HG02870 (cell line): ENCODE results near the gene UBAC2.

Experiments used
- ATAC-seq: cut with Tn5 transposase; IDR thresholded peaks from one replicate; pipeline ENCODE4 v1.9.1; 2021; ENCODE audit warnings: mild to moderate bottlenecking, moderate library complexity; ENCODE audit not compliant: unreplicated experiment

UBAC2 gene

DNA sequence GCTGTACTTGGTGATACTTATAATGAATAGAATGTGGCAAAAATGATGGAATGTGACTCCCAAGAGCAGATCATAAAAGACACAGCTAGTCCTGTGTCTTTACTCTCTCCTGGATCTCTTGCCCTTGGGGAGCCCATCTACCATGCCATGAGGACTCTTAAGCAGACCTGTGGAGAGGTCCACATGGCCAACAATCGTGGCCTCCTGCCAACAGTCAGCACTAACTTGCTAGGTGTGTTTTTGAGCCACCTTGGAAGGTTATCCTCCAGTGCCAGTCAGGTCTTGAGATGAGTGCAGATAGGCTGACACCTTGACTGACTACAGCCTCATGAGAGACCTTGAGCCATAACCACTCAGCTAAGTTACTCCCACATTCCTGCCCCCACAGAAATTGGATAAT is 128.8 kb downstream of the UBAC2 start:
- ATAC-seq = no peak

DNA sequence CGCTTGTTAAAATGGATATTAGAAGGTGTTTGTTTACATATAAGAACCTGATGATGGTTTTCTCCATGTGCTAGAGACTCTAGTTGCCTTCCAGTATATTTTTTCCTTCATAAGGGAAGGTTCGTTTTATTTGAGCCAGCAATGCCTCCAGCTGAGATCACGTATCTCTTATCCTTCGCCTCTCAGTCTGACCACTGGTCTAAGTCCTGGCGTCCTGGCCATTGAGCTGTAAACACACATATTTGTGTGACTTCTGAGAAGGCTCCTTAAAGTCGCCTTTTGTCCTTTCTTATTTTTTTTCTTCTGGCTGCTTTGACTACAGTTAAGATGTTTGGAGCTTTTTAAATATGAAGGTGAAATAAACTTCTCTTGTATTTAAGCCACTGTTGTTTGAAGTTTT is 130.3 kb downstream of the UBAC2 start:
- no peak for ATAC-seq

DNA sequence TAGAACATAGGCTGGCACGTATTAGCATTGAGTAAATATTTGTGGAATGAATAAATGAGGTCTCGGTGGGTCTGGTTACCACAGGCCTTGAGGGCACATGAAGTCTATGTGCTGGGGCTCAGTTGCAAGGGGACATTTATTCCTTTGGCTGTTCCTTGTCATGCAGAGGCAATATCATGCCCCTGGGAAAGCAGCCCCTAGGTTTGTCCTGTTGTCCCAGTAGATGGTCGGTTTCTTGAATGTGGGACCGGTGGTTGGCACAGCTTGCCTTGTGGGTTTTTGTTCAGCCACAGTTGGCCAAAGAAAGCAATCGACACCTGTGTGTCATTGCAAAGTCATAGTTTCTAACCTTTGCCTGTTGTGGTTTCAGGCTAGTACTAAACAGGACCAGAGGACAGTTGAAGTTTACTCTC is 131.2 kb downstream of the UBAC2 start:
- ATAC-seq = peak; percentile 89

DNA sequence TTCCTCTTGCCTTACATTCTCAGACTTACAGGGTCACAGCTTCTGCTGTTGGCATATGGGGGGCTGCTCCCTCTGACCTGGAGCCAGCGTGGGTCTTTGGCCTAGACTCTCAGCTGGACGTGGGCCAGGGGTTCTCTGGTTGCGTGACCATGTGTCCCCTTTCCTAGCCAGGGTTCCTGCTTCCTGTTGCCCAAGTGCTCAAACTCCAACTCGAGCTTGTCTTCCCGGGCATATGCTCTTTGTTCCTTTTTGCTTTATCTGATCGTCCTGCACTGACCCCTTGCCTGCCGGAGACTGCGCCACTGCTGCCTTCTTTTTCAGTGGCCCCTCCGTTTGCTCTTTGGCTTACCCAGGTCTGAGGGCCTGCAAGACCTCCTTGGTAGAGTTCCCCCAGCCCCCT is 131.8 kb downstream of the UBAC2 start:
- ATAC-seq = no peak

DNA sequence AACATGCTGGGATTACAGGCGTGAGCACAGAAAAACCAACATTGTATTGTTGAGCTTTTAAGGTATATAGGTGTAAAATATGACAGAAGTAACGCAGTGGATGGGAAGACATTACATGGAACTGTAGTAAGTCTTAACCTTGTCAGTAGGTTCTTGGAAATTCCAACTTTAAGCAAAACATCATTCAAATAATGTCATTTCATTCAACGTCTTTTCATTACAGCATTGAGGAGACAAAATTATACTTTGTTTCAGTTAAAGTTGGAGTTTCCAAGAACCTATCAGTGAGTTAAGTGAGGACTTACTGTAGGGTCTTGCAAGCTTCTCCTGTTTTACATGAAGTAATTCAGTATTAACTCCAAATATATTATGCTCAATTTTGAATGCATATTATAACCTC is 133.6 kb downstream of the UBAC2 start:
- no peak for ATAC-seq

DNA sequence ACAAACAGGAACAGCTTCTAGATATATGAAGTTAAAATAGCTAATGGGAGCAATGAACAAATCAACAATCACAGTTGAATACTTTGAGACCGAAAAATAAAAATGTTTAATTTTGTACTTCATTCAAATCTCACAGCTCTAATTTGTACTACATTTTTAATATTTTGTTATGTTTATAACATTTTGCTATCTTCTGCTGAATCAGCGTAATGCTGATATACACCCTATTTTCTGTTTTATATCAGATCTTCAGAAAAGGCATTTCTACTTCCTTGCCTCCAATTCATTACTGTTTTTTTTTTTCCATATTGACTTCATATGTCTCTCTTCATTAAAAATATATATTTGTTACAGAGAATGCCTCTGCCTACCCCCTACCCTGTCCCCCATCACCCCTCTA is 134.4 kb downstream of the UBAC2 start:
- no peak for ATAC-seq

DNA sequence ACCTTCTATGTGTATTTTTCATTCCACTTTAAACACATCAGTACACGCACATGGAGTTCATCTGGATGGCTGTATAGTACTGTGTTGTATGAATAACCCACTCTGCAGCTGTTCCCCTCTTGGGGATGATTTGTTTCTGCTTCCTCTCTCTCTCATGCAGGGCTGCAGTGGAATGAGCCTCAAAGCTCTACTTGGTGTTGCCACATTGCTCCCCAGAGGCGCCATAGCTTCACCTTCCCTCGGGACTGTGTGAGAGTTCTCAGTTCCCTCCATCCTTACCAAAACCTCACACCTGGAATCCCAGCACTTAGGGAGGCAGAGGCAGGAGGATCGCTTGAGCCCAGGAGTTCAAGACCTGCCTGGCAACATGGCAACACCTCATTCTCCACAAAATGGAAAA is 134.9 kb downstream of the UBAC2 start:
- no peak for ATAC-seq

DNA sequence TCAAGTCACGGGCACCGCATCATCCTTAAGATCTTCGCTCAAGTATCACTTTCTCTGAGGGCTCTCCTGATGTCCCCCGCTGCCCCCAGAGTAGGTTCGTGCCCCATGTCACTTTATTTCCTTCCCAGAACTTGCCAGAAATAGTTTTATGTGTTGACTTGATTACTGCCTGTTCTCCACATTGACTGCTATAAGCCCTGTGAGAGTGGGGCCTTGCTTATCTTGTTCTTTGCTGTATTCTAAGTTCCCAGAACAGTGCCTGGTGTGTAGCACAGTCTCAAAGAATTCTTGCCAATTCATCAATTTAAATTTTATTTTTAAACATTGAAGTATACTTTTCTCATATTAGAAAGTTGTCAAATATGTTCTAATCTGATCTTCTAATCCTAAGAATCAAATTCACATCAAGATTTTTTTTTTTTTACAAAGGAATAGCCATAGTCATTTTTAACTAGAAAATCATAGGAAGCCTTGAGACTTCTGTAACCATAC is 138.6 kb downstream of the UBAC2 start:
- ATAC-seq = no peak

DNA sequence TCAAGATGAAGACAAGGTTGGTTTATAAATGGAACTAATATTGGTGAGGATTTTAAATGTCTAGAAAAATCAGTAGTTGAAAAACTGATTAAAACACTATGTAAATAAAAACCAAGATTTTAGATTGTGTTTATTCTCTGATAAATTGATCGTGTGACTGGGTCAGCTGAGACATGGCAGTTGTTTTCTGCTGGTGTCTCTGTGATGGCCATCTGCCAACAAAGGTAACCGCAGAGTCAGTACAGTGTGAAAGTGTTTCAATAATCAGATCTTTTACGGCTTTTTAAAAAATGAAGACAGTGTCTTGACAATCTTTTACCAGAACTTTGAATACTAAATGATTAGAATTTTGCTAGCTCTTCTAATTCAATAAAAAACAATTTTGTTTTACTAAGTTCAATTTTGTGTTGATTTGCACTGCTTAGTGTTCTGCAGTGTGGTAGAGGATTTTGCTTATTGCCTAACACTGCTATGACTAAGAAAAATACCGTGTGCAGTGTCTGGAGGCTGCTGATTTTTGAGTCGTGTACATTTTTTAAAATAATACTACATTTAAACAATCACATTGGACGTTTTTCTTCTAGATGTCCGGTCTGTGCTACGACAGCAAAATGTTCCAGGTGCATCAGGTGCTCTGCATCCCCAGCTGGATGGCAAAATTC is 139.2 kb downstream of the UBAC2 start:
- ATAC-seq = no peak

DNA sequence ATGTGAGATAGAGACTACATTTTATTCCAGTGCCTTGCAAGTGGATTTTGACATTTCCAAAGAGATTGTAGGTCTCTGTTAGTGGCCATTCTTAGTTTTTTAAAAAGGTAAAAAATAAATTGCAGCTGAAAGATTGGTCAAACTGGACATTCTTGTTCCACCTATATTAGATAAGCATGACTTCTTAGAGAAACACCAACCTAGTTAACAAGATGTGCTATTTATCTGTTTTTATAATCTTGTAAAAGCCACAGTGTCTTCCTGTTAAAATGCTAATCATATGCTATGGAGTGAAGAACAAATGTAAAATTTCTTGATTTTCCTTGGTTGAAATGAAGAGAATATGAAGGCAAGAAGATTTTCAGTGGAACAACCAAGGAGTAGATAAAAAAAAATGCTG is 140.0 kb downstream of the UBAC2 start:
- ATAC-seq = no peak

DNA sequence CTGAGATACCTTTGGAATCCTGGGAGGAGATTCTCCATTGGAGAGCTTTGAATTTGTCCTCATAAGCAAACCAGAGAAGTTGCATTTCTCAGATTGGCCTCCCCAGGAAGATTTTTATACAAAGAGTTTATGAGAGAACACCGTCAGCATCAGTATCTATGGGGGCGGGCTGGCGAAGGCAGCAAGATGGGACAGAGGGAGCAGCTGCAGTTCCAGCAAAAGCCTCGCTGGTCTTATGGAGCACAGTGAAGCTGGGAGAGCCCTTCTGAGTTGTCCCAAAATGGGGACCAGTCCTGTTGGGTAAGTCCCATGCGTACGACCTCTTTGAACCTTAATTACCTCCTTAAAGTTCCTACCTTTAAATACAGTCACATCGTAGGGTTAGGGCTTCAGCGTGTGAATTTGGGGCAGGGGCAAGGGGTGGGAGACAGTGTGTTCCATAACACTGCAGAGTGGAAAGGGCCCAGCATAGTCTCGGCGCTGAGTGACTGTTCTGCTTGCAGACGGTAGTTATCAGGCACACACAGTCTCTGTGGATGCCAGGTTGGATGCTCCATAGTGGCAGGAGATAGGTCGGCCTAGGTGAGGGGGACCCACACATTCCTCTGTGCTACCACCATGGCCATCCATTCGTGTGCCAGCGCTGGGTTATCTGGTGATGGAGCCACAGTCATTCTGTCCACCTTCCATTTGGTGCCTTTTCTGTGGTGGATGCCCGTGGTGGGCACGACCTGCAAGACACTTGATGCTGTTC is 141.5 kb downstream of the UBAC2 start:
- no peak for ATAC-seq

DNA sequence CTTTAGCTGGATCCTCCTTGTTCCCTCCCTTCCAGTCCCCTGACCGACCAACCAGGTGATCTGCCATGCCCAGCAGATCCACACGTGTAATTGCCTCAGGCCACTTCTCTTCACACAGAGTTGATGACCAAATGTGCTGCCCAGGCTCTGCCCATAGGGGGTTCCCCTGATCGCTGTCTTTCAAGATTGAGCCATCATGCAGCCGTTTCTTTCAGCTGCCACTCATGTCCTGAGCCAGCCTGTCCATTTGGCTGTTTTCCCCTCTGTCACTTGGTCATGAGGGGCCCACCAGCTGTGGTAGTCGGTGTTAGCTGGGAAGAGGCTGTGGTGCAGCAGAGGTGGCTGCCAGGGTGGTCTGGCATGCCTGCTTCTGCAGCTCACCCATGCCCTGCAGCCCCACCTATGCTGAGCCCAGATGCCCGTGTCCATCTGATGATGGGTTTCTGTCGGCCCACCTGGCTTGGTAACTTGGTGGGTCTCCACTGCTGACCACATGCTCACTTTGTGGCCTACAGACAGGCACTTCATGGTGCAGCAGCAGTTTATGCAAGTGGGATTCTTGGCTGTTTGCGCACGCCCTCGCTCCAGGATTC is 142.2 kb downstream of the UBAC2 start:
- ATAC-seq = no peak

DNA sequence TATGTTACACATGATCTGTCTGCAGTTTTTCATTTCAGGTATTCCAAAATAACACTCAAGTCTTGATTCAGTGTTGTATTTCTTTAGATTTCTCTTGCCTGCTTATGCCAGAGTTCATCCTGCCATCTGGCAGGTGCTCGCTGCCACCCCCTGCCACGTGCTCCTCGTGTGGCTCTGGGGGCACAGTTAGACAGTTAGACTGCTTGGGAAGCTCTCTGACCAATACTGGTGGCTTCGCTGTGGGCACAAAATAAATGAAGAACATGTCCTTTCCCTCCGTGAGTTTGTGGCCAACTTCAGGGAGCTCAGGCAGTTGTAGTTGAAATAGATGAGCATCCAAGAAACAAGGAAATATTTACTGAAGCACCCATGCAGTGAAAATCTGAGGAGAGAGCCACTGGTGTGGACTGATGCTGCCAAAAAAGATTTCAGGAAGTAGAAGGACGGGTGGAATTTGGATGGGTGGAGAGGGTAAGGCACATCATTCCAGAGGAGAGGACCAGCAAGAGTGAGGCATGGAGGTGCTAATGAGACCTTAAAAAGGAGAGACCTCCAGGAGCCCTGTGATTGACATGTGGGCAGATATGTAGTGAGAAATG is 144.1 kb downstream of the UBAC2 start:
- ATAC-seq = no peak

DNA sequence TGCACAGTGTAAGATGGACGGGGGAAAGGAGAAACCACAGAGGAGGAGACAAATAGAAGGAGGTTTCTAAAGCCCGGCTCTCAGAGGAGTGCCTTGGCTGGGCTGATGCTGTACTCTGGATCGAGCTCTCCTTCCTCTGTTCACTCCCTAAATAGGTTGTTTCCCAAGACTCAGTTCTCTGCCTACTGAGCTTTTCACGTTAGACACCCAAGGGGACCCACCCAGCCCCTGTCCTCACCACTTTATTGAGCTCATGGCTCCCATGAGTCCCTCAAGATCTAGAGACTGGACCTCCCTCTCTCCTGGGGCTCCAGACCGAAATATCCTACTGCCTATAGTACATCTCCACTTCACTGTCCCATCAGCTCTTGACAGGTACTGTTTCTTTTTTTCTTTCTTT is 144.7 kb downstream of the UBAC2 start:
- no peak for ATAC-seq

DNA sequence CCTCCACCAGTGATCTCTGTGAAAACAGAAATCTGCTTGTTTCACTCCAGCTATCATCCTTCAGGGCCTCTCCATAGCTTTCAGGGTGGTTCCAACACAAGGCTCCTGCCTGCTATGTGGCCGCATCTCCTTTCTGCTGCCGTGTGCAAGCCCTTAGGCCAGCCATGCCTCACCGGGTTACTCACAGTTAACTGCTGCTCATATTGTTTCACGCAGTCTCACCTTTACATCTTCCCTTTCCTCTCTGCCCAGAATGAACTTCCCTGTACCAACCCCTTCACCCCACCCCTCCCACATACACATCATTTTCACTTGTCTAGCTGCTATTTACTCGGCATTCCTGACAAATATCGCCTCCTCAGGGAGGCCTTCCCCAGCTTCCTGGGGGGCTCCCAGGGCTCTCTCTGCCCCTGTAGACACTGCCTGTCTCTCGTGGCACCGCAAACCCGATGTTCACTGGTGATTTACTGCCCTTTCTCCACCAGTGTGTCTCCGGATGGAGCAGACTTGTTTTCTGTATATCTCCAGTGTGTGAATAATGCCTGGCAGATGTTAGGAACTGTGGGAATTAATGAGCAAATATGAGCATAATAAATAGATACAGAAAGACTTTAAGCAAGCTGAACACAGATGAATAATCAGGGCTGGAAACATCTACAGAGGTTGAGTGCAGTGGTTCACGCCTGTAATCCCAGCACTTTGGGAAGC is 145.8 kb downstream of the UBAC2 start:
- ATAC-seq = no peak

DNA sequence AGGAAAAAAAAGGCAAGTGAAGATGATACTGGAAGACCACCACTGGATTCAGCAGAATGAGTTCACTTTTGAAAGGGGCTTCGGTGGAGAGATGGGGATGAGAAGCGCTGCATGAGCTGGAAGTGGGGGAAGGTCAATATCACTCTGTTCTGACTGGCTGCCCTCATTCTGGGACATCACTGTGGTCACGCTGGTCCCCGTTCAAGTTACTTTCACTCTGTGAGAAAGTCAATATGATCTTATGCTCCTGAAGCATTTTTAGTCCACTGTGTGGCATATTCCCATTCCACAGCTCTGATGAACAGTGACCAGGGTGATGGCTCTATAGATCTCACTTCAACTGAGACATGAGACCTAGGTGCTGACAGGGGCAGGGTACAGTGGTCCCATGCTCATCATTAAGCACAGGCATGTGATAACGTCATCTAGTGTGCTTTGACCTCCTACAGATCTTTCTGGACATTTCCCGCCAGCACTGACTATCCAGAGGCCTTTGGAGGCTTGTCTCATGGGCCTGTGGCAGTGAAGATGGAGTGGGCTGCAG is 146.8 kb downstream of the UBAC2 start:
- ATAC-seq = peak; percentile 12

DNA sequence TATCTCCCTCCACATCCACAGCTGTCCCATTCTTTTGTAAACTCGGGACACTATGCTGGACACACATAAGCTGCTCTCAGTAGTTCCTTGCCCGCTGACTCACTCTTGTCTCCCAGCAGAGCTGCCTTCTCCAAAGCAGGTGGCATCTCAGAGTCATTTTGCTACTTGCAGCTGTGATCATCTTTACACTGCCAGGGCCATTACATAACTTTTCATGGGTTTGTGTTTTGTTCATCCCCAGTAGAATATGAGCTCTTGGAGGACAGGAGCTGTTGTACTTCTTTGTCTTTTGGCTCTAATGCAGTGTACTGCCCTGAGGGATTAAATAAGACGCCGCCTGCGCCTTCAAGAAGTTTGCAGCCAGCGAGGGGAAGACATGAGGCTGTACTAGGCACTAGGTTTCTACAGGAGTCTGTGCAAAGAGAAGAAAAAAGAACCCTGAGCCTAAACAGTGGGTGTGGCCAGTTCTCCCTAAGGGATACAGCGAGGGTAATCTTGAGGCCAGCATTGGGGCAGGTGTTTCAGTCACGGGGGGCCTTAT is 147.3 kb downstream of the UBAC2 start:
- ATAC-seq = peak; percentile 76

DNA sequence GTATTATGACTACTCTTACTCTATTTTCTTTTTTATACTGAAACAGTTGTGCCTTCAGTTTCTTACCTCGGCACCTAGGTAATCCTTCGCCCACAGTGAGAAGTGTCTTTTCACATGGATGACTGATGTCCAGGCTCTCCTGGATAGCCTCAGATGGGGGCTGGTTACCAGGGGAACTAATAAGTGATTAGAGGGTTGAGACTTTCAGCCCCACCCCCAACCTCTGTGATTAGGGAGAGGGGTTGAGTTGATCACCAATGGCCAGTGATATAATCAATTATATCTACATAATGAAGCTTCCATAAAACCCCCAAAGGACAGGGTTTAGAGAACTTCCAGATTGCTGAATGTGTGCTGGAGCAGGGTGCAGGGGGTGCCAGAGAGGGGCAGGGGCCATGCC is 149.5 kb downstream of the UBAC2 start:
- ATAC-seq = no peak

DNA sequence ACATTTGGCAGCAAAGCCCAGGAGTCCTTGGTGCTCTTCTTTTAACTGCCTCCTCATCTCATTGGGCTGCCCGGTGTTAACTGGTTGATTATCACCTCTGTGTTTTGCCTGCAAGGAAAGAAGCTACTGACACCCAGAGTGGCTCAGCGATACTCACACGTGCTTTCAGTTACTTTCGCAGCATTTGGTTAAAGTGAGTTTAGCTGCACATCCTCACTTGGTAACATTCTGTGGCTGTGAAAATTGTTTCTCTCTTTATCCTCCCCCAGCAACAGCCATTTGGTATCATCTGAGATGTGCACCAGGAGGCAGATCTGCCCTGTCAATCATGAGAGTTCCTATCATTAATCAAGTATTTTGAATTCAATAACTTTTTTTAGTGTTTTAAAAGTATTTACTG is 151.1 kb downstream of the UBAC2 start:
- ATAC-seq = no peak

DNA sequence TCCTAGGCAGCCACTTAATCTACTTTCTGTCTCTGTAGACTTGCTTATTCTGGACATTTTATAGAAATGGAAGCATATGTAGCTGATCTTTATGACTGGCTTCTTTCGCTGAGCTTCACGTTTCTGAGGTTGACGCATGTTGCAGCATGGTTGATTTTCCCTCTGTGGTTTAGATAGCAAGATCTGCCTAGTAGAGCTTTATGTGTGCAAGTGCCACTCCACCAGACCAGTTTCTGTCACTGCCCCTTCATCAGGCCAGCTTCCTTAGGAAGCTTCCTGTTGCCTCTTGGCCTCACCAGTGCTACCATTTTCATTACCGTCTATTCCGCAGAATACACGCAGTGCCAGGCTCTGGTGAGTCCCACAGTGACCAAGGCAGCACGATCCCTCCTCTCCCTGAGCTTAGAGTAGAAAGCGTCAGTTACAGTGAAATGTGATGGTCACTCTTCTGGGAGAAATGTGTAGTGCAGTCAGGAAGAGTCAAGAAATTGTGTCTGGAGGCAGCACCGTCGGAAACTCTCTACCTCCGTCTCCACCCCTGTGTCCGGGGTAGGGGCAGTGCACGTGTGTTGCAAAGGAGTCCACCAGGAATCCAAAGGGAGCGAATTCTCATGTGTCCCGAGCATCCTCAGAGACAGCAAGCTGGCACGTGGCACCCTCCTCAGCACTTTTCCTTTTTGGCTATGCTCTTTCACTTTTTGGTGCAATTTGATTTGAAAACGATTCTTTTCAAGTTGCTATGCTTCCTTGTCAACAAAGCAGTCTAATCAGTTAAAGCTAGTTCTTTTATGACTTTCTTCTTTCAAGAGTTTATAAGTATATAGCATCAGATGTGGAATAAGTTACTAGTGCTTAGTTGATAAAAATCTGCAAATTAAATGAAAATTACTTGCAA is 151.9 kb downstream of the UBAC2 start:
- ATAC-seq = no peak
